WERI-Rb-1 (cell line): Measurements from ENCODE around the gene RIMS1.

Experiments used
- DNase-seq: peaks from one replicate; pipeline ENCODE4 v3.0.0-alpha.2; 2020
- H3K27ac ChIP-seq: fragments of 250-450 bp; sonication (Bioruptor Pico); 2 replicates; pipeline ENCODE4 v1.5.1; 2020; ENCODE audit warnings: mild to moderate bottlenecking, moderate library complexity
- H3K27me3 ChIP-seq: fragments of 250-450 bp; sonication (Bioruptor Pico); 2 replicates; pipeline ENCODE4 v1.5.1; 2021; ENCODE audit warnings: mild to moderate bottlenecking, low read depth, moderate library complexity; ENCODE audit not compliant: insufficient read depth, severe bottlenecking
- H3K36me3 ChIP-seq: fragments of 250-450 bp; sonication (Bioruptor Pico); 2 replicates; pipeline ENCODE4 v1.5.1; 2020; ENCODE audit warnings: mild to moderate bottlenecking, moderate library complexity
- H3K4me3 ChIP-seq: 2 replicates; pipeline ENCODE4 v1.5.1; 2011; ENCODE audit warnings: low read depth, mild to moderate bottlenecking, control low read depth, low read length
- H3K9me3 ChIP-seq: fragments of 250-450 bp; sonication (Bioruptor Pico); 2 replicates; pipeline ENCODE4 v1.5.1; 2021; ENCODE audit warnings: mild to moderate bottlenecking, moderate library complexity; ENCODE audit not compliant: severe bottlenecking
- CTCF ChIP-seq: IDR thresholded peaks from 2 replicates; pipeline ENCODE4 v1.5.1; 2011; ENCODE audit warnings: low read depth, mild to moderate bottlenecking, control low read depth, inconsistent platforms, low read length

RIMS1 gene

GRCh38 chr6:72031471-72031870, 145.1 kb downstream of the RIMS1 start:
- no peak overlapping the region for H3K27ac ChIP-seq
- DNase-seq = no peak
- no peaks in the 10 kb centered on the region for H3K36me3 ChIP-seq
- H3K27me3 ChIP-seq = no peaks in the 10 kb centered on the region
- H3K4me3 ChIP-seq = no peak overlapping the region
- H3K9me3 ChIP-seq = no peaks in the 10 kb centered on the region
- no peak for TF ChIP-seq CTCF

GRCh38 chr6:72032086-72032485, 145.7 kb downstream of the RIMS1 start:
- Histone ChIP-seq H3K36me3 (no peaks in the 10 kb centered on the region), H3K4me3 (no peak overlapping the region), H3K9me3 (no peaks in the 10 kb centered on the region), H3K27me3 (no peaks in the 10 kb centered on the region), H3K27ac (no peak overlapping the region)
- no peak for TF ChIP-seq CTCF
- DNase-seq = no peak

GRCh38 chr6:72035486-72035885, 149.1 kb downstream of the RIMS1 start:
- H3K36me3 ChIP-seq = no peaks in the 10 kb centered on the region

GRCh38 chr6:72035966-72036365, 149.6 kb downstream of the RIMS1 start:
- Histone ChIP-seq H3K4me3 (no peak overlapping the region), H3K9me3 (no peaks in the 10 kb centered on the region), H3K27ac (no peak overlapping the region), H3K36me3 (no peaks in the 10 kb centered on the region), H3K27me3 (no peaks in the 10 kb centered on the region)
- no peak for DNase-seq
- no peak for TF ChIP-seq CTCF

More at GRCh38 chr6:72035486-72035885, 149.1 kb downstream of the RIMS1 start:
- Histone ChIP-seq H3K9me3 (no peaks in the 10 kb centered on the region), H3K27me3 (no peaks in the 10 kb centered on the region), H3K4me3 (no peak overlapping the region), H3K27ac (no peak overlapping the region)
- no peak for DNase-seq
- TF ChIP-seq CTCF = no peak

- Histone ChIP-seq H3K4me3 (no peak overlapping the region), H3K27me3 (no peaks in the 10 kb centered on the region), H3K36me3 (no peaks in the 10 kb centered on the region), H3K9me3 (no peaks in the 10 kb centered on the region), H3K27ac (no peak overlapping the region)
- TF ChIP-seq CTCF = no peak
- no peak for DNase-seq
These were observed 150.7 kb downstream of the RIMS1 start for GRCh38 chr6:72037006-72037405.

- TF ChIP-seq CTCF = no peak
- peak; percentile 9 for DNase-seq
- H3K27me3 ChIP-seq = no peaks in the 10 kb centered on the region
These were observed 153.8 kb downstream of the RIMS1 start for GRCh38 chr6:72040111-72040510.

More at GRCh38 chr6:72040111-72040510, 153.8 kb downstream of the RIMS1 start:
- H3K27ac ChIP-seq = no peak overlapping the region
- H3K9me3 ChIP-seq = no peaks in the 10 kb centered on the region
- H3K4me3 ChIP-seq = no peak overlapping the region
- H3K36me3 ChIP-seq = no peaks in the 10 kb centered on the region
